GM23248 (cell line): Measurements from ENCODE around the gene CYP11A1. TPM values are rescaled to one million over a fixed set of nuclear protein-coding genes. Genes with fewer than 3 reads are reported as not detected.

Experiments used
- DNase-seq: peaks from one replicate; pipeline ENCODE4 v3.0.0-alpha.2; 2015
- H2AFZ ChIP-seq: fragments of 200-600 bp; sonication (generic); 2 replicates; pipeline ENCODE4 v1.6.1; 2016; ENCODE audit warnings: antibody characterized with exemption
- H3F3A ChIP-seq: fragments of 200-600 bp; sonication (generic); 2 replicates; pipeline ENCODE4 v1.6.1; 2016; ENCODE audit warnings: mild to moderate bottlenecking, antibody characterized with exemption, mixed run types; ENCODE audit not compliant: insufficient read depth
- H3K27ac ChIP-seq: fragments of 200-600 bp; sonication (generic); 2 replicates; pipeline ENCODE4 v1.5.1; 2016; ENCODE audit warnings: mild to moderate bottlenecking
- H3K27me3 ChIP-seq: fragments of 200-600 bp; sonication (generic); replicated peaks from 2 replicates; pipeline ENCODE4 v1.6.1; 2016; ENCODE audit warnings: mild to moderate bottlenecking; ENCODE audit not compliant: insufficient read depth
- H3K36me3 ChIP-seq: fragments of 200-600 bp; sonication (generic); 2 replicates; pipeline ENCODE4 v1.6.1; 2016; ENCODE audit warnings: low read depth, mild to moderate bottlenecking
- H3K4me1 ChIP-seq: fragments of 200-600 bp; sonication (generic); 2 replicates; pipeline ENCODE4 v1.6.1; 2016; ENCODE audit warnings: mild to moderate bottlenecking; ENCODE audit not compliant: insufficient read depth
- H3K4me2 ChIP-seq: fragments of 200-600 bp; sonication (generic); one replicate; pipeline ENCODE4 v1.6.1; 2016; ENCODE audit warnings: mild to moderate bottlenecking; ENCODE audit not compliant: unreplicated experiment
- H3K4me3 ChIP-seq: fragments of 200-600 bp; sonication (generic); 2 replicates; pipeline ENCODE4 v1.5.1; 2016; ENCODE audit warnings: mild to moderate bottlenecking
- H3K79me2 ChIP-seq: fragments of 200-600 bp; sonication (generic); 2 replicates; pipeline ENCODE4 v1.6.1; 2016; ENCODE audit warnings: mild to moderate bottlenecking; ENCODE audit not compliant: insufficient read depth
- H3K9ac ChIP-seq: fragments of 200-600 bp; sonication (generic); 2 replicates; pipeline ENCODE4 v1.6.1; 2016; ENCODE audit warnings: mild to moderate bottlenecking
- H3K9me2 ChIP-seq: fragments of 200-600 bp; sonication (generic); 2 replicates; pipeline ENCODE4 v1.6.1; 2016; ENCODE audit warnings: mixed run types, mild to moderate bottlenecking, moderate library complexity; ENCODE audit not compliant: insufficient read depth
- H3K9me3 ChIP-seq: fragments of 200-600 bp; sonication (generic); one replicate; pipeline ENCODE4 v1.6.1; 2017; ENCODE audit warnings: low read depth
- H4K20me1 ChIP-seq: fragments of 200-600 bp; sonication (generic); 2 replicates; pipeline ENCODE4 v1.6.0; 2016; ENCODE audit not compliant: insufficient read depth
- EZH2 ChIP-seq: fragments of 200-600 bp; sonication (generic); IDR thresholded peaks from 2 replicates; pipeline ENCODE4 v1.6.1; 2018; ENCODE audit warnings: antibody characterized with exemption, mild to moderate bottlenecking; ENCODE audit not compliant: insufficient read depth, poor library complexity, severe bottlenecking
- EZH2phosphoT487 ChIP-seq: fragments of 200-600 bp; sonication (generic); IDR thresholded peaks from 2 replicates; pipeline ENCODE4 v1.6.1; 2018; ENCODE audit warnings: antibody characterized with exemption, moderate library complexity, mild to moderate bottlenecking, low read depth; ENCODE audit not compliant: insufficient read depth
- WGBS, 2 experiments: methylation state at CpG; one replicate each; pipeline ENCODE4 v1.1.6; 2015 to 2017; ENCODE audit warnings: low lambda C conversion rate in 2 of 2, low coverage in 1 of 2; ENCODE audit errors: missing lambda C conversion rate in 2 of 2; 5-methylcytosine and 5-hydroxymethylcytosine counted together
- in situ Hi-C: fragments of 300-500 bp; cut with MboI; formaldehyde crosslinking; loops from 2 replicates; pipeline ENCODE4 v1.15.0; 2020
- polyA plus RNA-seq: library from polyadenylated mRNA; unstranded; fragments of >200 nt; fragmentation: Nextera tagmentation; extraction: Ambion mirVana; gene quantifications from 2 replicates; pipeline ENCODE4 v1.2.1, GENCODE V29; 2016
- total RNA-seq: library from RNA; depleted of rRNA; stranded (reverse); fragments of >200 nt; shearing (Covaris generic); gene quantifications from 2 replicates; pipeline ENCODE4 v1.2.3, GENCODE V29; 2014

CYP11A1 gene
- total and polyA plus RNA-seq, 2 experiments from 2014 or later, result 0.32 to 1.2 TPM

GRCh38 chr15:74385733-74386132, 18.3 kb upstream of the CYP11A1 start:
- in situ Hi-C loops, result no loop called here
- H3K27ac ChIP-seq, result peak overlapping the region; percentile 34; the same call in 1 of the 2 replicates
- H3K79me2 ChIP-seq, result no peaks in the 10 kb centered on the region
- no peak overlapping the region for H3K4me2 ChIP-seq
- H3K9me3 ChIP-seq, result no peaks in the 10 kb centered on the region
- no peak overlapping the region for H2AFZ ChIP-seq
- H3K4me3 ChIP-seq, result no peak overlapping the region
- H3K9me2 ChIP-seq, result no peaks in the 10 kb centered on the region
- H3K27me3 ChIP-seq, result no peaks in the 10 kb centered on the region
- H3K4me1 ChIP-seq, result peaks cover 31% of the 10 kb centered on the region
- no peak for DNase-seq
- no peaks in the 10 kb centered on the region for H4K20me1 ChIP-seq
- H3K9ac ChIP-seq, result no peak overlapping the region
- H3K36me3 ChIP-seq, result no peaks in the 10 kb centered on the region
- 91 to 93% methylated on average over 6 of the region's 6 CpGs for WGBS, 2 experiments
- no peak for TF ChIP-seq EZH2phosphoT487
- no peak for TF ChIP-seq EZH2
- peaks cover 16% of the 10 kb centered on the region for H3F3A ChIP-seq

GRCh38 chr15:74384881-74385643, 17.6 kb upstream of the CYP11A1 start:
- in situ Hi-C loops, result loop anchor here (5.0 kb wide), 1 partner anchor 52 kb away; no protein-coding TSS in a partner anchor
- no peaks in the 10 kb centered on the region for H4K20me1 ChIP-seq
- WGBS, 2 experiments, result 70 to 79% methylated on average over 5 to 8 of the region's 8 CpGs
- DNase-seq, result peak; percentile 69
- H3K4me1 ChIP-seq, result peaks cover 31% of the 10 kb centered on the region
- no peak overlapping the region for H3K9ac ChIP-seq
- no peaks in the 10 kb centered on the region for H3K27me3 ChIP-seq
- H3K9me2 ChIP-seq, result no peaks in the 10 kb centered on the region
- H3K27ac ChIP-seq, result peak overlapping the region; percentile 34; the same call in 1 of the 2 replicates
- peaks cover 16% of the 10 kb centered on the region for H3F3A ChIP-seq
- TF ChIP-seq EZH2 (no peak), EZH2phosphoT487 (no peak)
- H3K4me2 ChIP-seq, result peak overlapping the region; percentile 15
- H3K4me3 ChIP-seq, result no peak overlapping the region
- no peaks in the 10 kb centered on the region for H3K79me2 ChIP-seq
- H3K36me3 ChIP-seq, result no peaks in the 10 kb centered on the region
- no peaks in the 10 kb centered on the region for H3K9me3 ChIP-seq
- no peak overlapping the region for H2AFZ ChIP-seq

GRCh38 chr15:74384566-74384880, 17.1 kb upstream of the CYP11A1 start:
- in situ Hi-C loops, result loop anchor here (5.0 kb wide), 1 partner anchor 53 kb away; no protein-coding TSS in a partner anchor
- no peak overlapping the region for H3K4me2 ChIP-seq
- no peaks in the 10 kb centered on the region for H3K36me3 ChIP-seq
- peak overlapping the region; percentile 7; the same call in 1 of the 2 replicates for H3K27ac ChIP-seq
- no peak for DNase-seq
- no peaks in the 10 kb centered on the region for H3K79me2 ChIP-seq
- peaks cover 31% of the 10 kb centered on the region for H3K4me1 ChIP-seq
- H3K9ac ChIP-seq, result no peak overlapping the region
- no peak overlapping the region for H3K4me3 ChIP-seq
- H3K9me3 ChIP-seq, result no peaks in the 10 kb centered on the region
- TF ChIP-seq EZH2 (no peak), EZH2phosphoT487 (no peak)
- 40 to 42% methylated on average over 3 of the region's 3 CpGs for WGBS, 2 experiments
- no peaks in the 10 kb centered on the region for H3K9me2 ChIP-seq
- peaks cover 16% of the 10 kb centered on the region for H3F3A ChIP-seq
- H4K20me1 ChIP-seq, result no peaks in the 10 kb centered on the region
- no peaks in the 10 kb centered on the region for H3K27me3 ChIP-seq
- no peak overlapping the region for H2AFZ ChIP-seq

- WGBS, 2 experiments, result 46 to 47% methylated on average over 8 of the region's 8 CpGs
- peaks cover 16% of the 10 kb centered on the region for H3F3A ChIP-seq
- peak overlapping the region; percentile 31; the same call in 1 of the 2 replicates for H3K27ac ChIP-seq
- DNase-seq, result peak; percentile 61
- H3K36me3 ChIP-seq, result no peaks in the 10 kb centered on the region
- no peak overlapping the region for H3K4me2 ChIP-seq
- H3K27me3 ChIP-seq, result no peaks in the 10 kb centered on the region
- no peaks in the 10 kb centered on the region for H3K79me2 ChIP-seq
- H2AFZ ChIP-seq, result no peak overlapping the region
- H3K9me3 ChIP-seq, result no peaks in the 10 kb centered on the region
- no peak overlapping the region for H3K4me3 ChIP-seq
- in situ Hi-C loops, result loop anchor here (5.0 kb wide), 1 partner anchor 53 kb away; no protein-coding TSS in a partner anchor
- H3K9ac ChIP-seq, result no peak overlapping the region
- H3K4me1 ChIP-seq, result peaks cover 31% of the 10 kb centered on the region
- TF ChIP-seq EZH2phosphoT487 (no peak), EZH2 (no peak)
- no peaks in the 10 kb centered on the region for H4K20me1 ChIP-seq
- H3K9me2 ChIP-seq, result no peaks in the 10 kb centered on the region
These were observed 16.5 kb upstream of the CYP11A1 start for GRCh38 chr15:74383695-74384565.
